Measurements from ENCODE around the gene C18orf32. TPM values are rescaled to one million over a fixed set of nuclear protein-coding genes. Genes with fewer than 3 reads are reported as not detected.

C18orf32 gene
- total RNA-seq, 1 experiment from 2014 or later = 21.5 TPM

GRCh38 chr18:49435170-49435569 is 51.9 kb downstream of the C18orf32 start:
- H3K27me3 ChIP-seq = no peaks in the 10 kb centered on the region
- peaks cover 6% of the 10 kb centered on the region; the same call in 1 of the 2 replicates for H3K4me1 ChIP-seq
- DNase-seq = no peak

GRCh38 chr18:49432602-49433001 is 54.4 kb downstream of the C18orf32 start:
- DNase-seq = no peak
- no peak overlapping the region for H3K4me3 ChIP-seq
- H3K27ac ChIP-seq = no peak overlapping the region
- H3K4me1 ChIP-seq = peaks cover 6% of the 10 kb centered on the region; the same call in 1 of the 2 replicates
- no peaks in the 10 kb centered on the region for H3K9me3 ChIP-seq (replicated peaks)
- H3K27me3 ChIP-seq = no peaks in the 10 kb centered on the region
- H3K36me3 ChIP-seq = peaks cover 12% of the 10 kb centered on the region; the same call in 1 of the 2 replicates

More at GRCh38 chr18:49435170-49435569, 51.9 kb downstream of the C18orf32 start:
- no peak overlapping the region for H3K4me3 ChIP-seq
- H3K9me3 ChIP-seq (replicated peaks) = no peaks in the 10 kb centered on the region
- no peak overlapping the region for H3K27ac ChIP-seq
- no peaks in the 10 kb centered on the region for H3K36me3 ChIP-seq

- Histone ChIP-seq H3K27me3 (no peaks in the 10 kb centered on the region), H3K36me3 (peaks cover 12% of the 10 kb centered on the region; the same call in 1 of the 2 replicates), H3K9me3 (replicated peaks) (no peaks in the 10 kb centered on the region), H3K4me3 (no peak overlapping the region), H3K4me1 (peaks cover 6% of the 10 kb centered on the region; the same call in 1 of the 2 replicates), H3K27ac (peak overlapping the region; percentile 33)
- peak; percentile 47 to 63 for DNase-seq
Measured at GRCh38 chr18:49431165-49431962, 55.7 kb downstream of the C18orf32 start.

Other genes starting within 250 kb of the C18orf32 start
- gene DYM, start 26.6 kb downstream of the C18orf32 start, total RNA-seq (2014; rRNA removed; shearing (Covaris generic)) = 52.1 and 57.2 TPM in 2 replicates
- 3,403 and 3,465 TPM in 2 replicates for gene RPL17, start 5.2 kb upstream of the C18orf32 start, total RNA-seq (2014; rRNA removed; shearing (Covaris generic))
- 37.0 and 37.3 TPM in 2 replicates for gene LIPG, start 74.8 kb upstream of the C18orf32 start, total RNA-seq (2014; rRNA removed; shearing (Covaris generic))